ENCODE data around the gene NUTM2D. TPM values are rescaled to one million over a fixed set of nuclear protein-coding genes. Genes with fewer than 3 reads are reported as not detected.
A peak's percentile ranks its signal among the peaks of the same experiment; 100 is the strongest.
"Not testable (repeated sequence)": the region's sequence is repeated elsewhere in the genome, so short reads cannot be mapped to it uniquely, and the experiment has no call there.

The NUTM2D gene
- total and polyA plus RNA-seq, 2 of the 4 experiments (the other 2 are of a cell fraction): 0.54 to 1.9 TPM

DNA sequence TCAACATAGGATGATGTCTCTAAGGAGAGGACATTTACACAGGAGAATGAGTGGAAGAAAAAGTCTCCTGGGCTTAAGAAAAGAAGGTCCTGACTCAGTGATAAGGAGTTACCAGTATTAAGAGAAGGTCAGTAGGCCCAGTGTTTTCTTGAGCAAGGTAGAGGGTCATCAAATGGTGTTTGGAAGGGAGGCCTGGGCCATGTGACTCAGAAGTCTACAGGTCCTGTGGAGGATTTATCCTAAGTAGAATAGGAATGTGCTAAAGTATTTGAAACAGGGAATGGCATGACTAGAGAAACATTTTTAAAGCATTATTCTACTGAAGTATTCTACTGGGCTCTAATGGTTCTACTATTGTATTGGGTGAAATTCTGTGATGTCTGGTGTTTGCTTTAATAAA is 47.9 kb upstream of the NUTM2D start:
- H3K4me3 ChIP-seq (ENCODE audit: insufficient read depth, low read depth, low read length); BruUV-seq (replicated peaks); H3K18ac ChIP-seq (ENCODE audit: low read depth, low read length); H3K4me1 ChIP-seq (ENCODE audit: control insufficient read depth, insufficient read depth, low read length); intact Hi-C loops (cut with micrococcal nuclease); H2AK5ac ChIP-seq (ENCODE audit: low read depth, low read length); H3K4me2 ChIP-seq (ENCODE audit: low read depth, low read length); H3K56ac ChIP-seq (ENCODE audit: extremely low read depth, insufficient read depth, low read length); POLR2A ChIA-PET (ENCODE audit: unreplicated experiment); H4K91ac ChIP-seq (ENCODE audit: insufficient read depth, low read depth, low read length); H3K4ac ChIP-seq (ENCODE audit: low read depth, low read length); H3K9me1 ChIP-seq (ENCODE audit: insufficient read depth, low read length); in situ Hi-C loops (cut with MboI; ENCODE audit: low sequenced_read_pairs); dilution Hi-C loops (cut with HindIII; ENCODE audit: low sequenced_read_pairs, unreplicated experiment); H2AK9ac ChIP-seq (replicated peaks; ENCODE audit: low read depth, low read length, poor library complexity); CTCF ChIA-PET; H2BK120ac ChIP-seq (ENCODE audit: low read depth, low read length); H3K27ac ChIP-seq (ENCODE audit: insufficient read depth, low read length); H3K36me3 ChIP-seq (ENCODE audit: control insufficient read depth, insufficient read depth, low read length); H3K27me3 ChIP-seq (ENCODE audit: control insufficient read depth, insufficient read depth, low read length); H2AFZ ChIP-seq (replicated peaks; ENCODE audit: low read length, poor library complexity); H3K9ac ChIP-seq (ENCODE audit: low read depth, low read length); H3K14ac ChIP-seq (replicated peaks; ENCODE audit: low read depth, low read length); DNase-seq; H2BK15ac ChIP-seq (ENCODE audit: low read depth, low read length); H2BK5ac ChIP-seq (ENCODE audit: low read depth, low read length, poor library complexity, severe bottlenecking); H4K5ac ChIP-seq (ENCODE audit: low read depth, low read length); H4K8ac ChIP-seq (ENCODE audit: low read depth in 2 of 2, low read length in 2 of 2); H2BK20ac ChIP-seq (ENCODE audit: low read depth, low read length); H3K23ac ChIP-seq (ENCODE audit: low read depth, low read length); H4K20me1 ChIP-seq (ENCODE audit: insufficient read depth, low read length); H3K79me1 ChIP-seq (ENCODE audit: low read depth in 1 of 2, low read length in 2 of 2); H3K9me3 ChIP-seq (ENCODE audit: control insufficient read depth, insufficient read depth, low read length): not testable (repeated sequence)
- ATAC-seq (ENCODE audit: low read depth): peak; percentile 96

DNA sequence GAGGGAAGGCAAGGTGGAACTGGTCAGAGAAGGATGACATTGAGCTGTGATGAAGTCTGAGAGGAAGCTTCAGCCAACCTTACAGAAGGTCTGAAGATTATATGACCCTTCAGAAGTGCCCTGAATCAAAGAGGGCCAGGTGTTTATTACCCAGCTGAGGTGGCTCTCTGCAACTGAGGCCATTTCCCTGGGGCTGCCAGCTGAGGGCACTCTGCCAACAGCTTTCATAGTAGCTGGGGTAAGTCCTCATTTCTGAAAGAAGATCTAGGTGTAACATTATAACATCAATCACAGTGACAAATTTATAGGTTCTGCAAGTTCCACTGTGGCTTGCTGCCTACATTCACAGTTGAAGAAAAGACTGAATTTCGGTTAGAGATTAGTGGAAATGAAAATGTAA is 46.0 kb upstream of the NUTM2D start:
- H4K91ac ChIP-seq (ENCODE audit: insufficient read depth, low read depth, low read length); H3K9ac ChIP-seq (ENCODE audit: low read depth, low read length); H4K20me1 ChIP-seq (ENCODE audit: insufficient read depth, low read length); CTCF ChIA-PET; H2AFZ ChIP-seq (replicated peaks; ENCODE audit: low read length, poor library complexity); H3K36me3 ChIP-seq (ENCODE audit: control insufficient read depth, insufficient read depth, low read length); H3K4me3 ChIP-seq (ENCODE audit: insufficient read depth, low read depth, low read length); H3K4me2 ChIP-seq (ENCODE audit: low read depth, low read length); ATAC-seq (ENCODE audit: low read depth); H3K56ac ChIP-seq (ENCODE audit: extremely low read depth, insufficient read depth, low read length); H2BK20ac ChIP-seq (ENCODE audit: low read depth, low read length); H3K27me3 ChIP-seq (ENCODE audit: control insufficient read depth, insufficient read depth, low read length); in situ Hi-C loops (cut with MboI; ENCODE audit: low sequenced_read_pairs); H3K27ac ChIP-seq (ENCODE audit: insufficient read depth, low read length); H2BK15ac ChIP-seq (ENCODE audit: low read depth, low read length); H4K5ac ChIP-seq (ENCODE audit: low read depth, low read length); H3K79me1 ChIP-seq (ENCODE audit: low read depth in 1 of 2, low read length in 2 of 2); POLR2A ChIA-PET (ENCODE audit: unreplicated experiment); DNase-seq; H3K4ac ChIP-seq (ENCODE audit: low read depth, low read length); H3K9me3 ChIP-seq (ENCODE audit: control insufficient read depth, insufficient read depth, low read length); H3K18ac ChIP-seq (ENCODE audit: low read depth, low read length); H2BK5ac ChIP-seq (ENCODE audit: low read depth, low read length, poor library complexity, severe bottlenecking); H2BK120ac ChIP-seq (ENCODE audit: low read depth, low read length); dilution Hi-C loops (cut with HindIII; ENCODE audit: low sequenced_read_pairs, unreplicated experiment); H3K4me1 ChIP-seq (ENCODE audit: control insufficient read depth, insufficient read depth, low read length); H4K8ac ChIP-seq (ENCODE audit: low read depth in 2 of 2, low read length in 2 of 2); H2AK9ac ChIP-seq (replicated peaks; ENCODE audit: low read depth, low read length, poor library complexity); H3K14ac ChIP-seq (replicated peaks; ENCODE audit: low read depth, low read length); H3K23ac ChIP-seq (ENCODE audit: low read depth, low read length); H2AK5ac ChIP-seq (ENCODE audit: low read depth, low read length); H3K9me1 ChIP-seq (ENCODE audit: insufficient read depth, low read length); BruUV-seq (replicated peaks); intact Hi-C loops (cut with micrococcal nuclease): not testable (repeated sequence)
- no CpG with 5 or more reads among the region's 1 CpG for WGBS, 2 experiments (ENCODE audit: extremely low coverage in 2 of 2, insufficient read length in 1 of 2)
